K562 (cell line): ENCODE measurements around the gene CNIH3.

Experiments
- CEBPB ChIP-seq: fragments of 450-650 bp; IDR thresholded peaks from 2 replicates; pipeline ENCODE4 v1.6.1; 2016; ENCODE audit warnings: missing genetic modification characterization, missing compliant biosample characterization
- CEBPG ChIP-seq, 3 experiments: fragments of 200-800 bp in 1 of 3; sonication (Bioruptor generic) in 1 of 3; sonication (generic) in 1 of 3; formaldehyde crosslinking in 1 of 3; IDR thresholded peaks in 2 of 3; conservative IDR thresholded peaks in 1 of 3; 2 replicates each; pipeline versions ENCODE4 v1.6.1 to v1.8.0; 2016 to 2022; ENCODE audit warnings: missing compliant biosample characterization in 2 of 3, missing genetic modification characterization in 2 of 3, mild to moderate bottlenecking in 1 of 3, missing genetic modification reagents in 1 of 3
- CTCF ChIP-seq, 3 experiments: IDR thresholded peaks in 2 of 3; conservative IDR thresholded peaks in 1 of 3; 2 replicates each; pipeline ENCODE4 v1.5.1; 2011 to 2012; ENCODE audit warnings: low read length in 3 of 3, mild to moderate bottlenecking in 3 of 3, control low read depth in 2 of 3, improper control_type of control experiment in 1 of 3, inconsistent platforms in 1 of 3, low read depth in 1 of 3, mixed read lengths in 1 of 3, moderate library complexity in 1 of 3; ENCODE audit not compliant: insufficient read depth in 2 of 3
- JUN ChIP-seq, 2 experiments: sonication (generic) in 1 of 2; formaldehyde crosslinking in 1 of 2; IDR thresholded peaks; 2 replicates each; pipeline versions ENCODE4 v1.6.1 to v1.8.0; 2012 to 2022; ENCODE audit warnings: borderline replicate concordance in 2 of 2, mild to moderate bottlenecking in 2 of 2, improper control_type of control experiment in 1 of 2, low read depth in 1 of 2, low read length in 1 of 2, missing genetic modification reagents in 1 of 2
- NR2C2 ChIP-seq, 2 experiments: fragments of 200-800 bp in 1 of 2; sonication (Bioruptor generic) in 1 of 2; sonication (generic) in 1 of 2; formaldehyde crosslinking in 1 of 2; IDR thresholded peaks; 2 replicates each; pipeline versions ENCODE4 v1.6.1 to v1.8.0; 2016 to 2022; ENCODE audit warnings: mild to moderate bottlenecking in 1 of 2, missing compliant biosample characterization in 1 of 2, missing genetic modification characterization in 1 of 2, missing genetic modification reagents in 1 of 2
- POLR2A ChIP-seq: fragments of 450-650 bp; conservative IDR thresholded peaks from 2 replicates; pipeline ENCODE4 v1.6.1; 2016
- POLR2AphosphoS5 ChIP-seq: IDR thresholded peaks from 2 replicates; pipeline ENCODE4 v1.6.1; 2011; ENCODE audit warnings: mild to moderate bottlenecking, low read depth, low read length, moderate library complexity; ENCODE audit not compliant: control insufficient read depth, insufficient read depth
- RAD21 ChIP-seq, 2 experiments: fragments of 250-450 bp in 1 of 2; fragments of 450-650 bp in 1 of 2; sonication (Bioruptor Pico) in 1 of 2; formaldehyde crosslinking in 1 of 2; IDR thresholded peaks in 1 of 2; conservative IDR thresholded peaks in 1 of 2; 2 replicates each; pipeline versions ENCODE4 v1.4.0 to v1.8.0; 2020 to 2022; ENCODE audit warnings: mild to moderate bottlenecking in 2 of 2, moderate library complexity in 1 of 2
- TEAD4 ChIP-seq, 2 experiments: sonication (generic) in 1 of 2; formaldehyde crosslinking in 1 of 2; IDR thresholded peaks; 2 replicates each; pipeline versions ENCODE4 v1.6.1 to v1.8.0; 2012 to 2022; ENCODE audit warnings: borderline replicate concordance in 1 of 2, inconsistent platforms in 1 of 2, low read length in 1 of 2, mild to moderate bottlenecking in 1 of 2, missing genetic modification reagents in 1 of 2
- TGIF2 ChIP-seq: sonication (generic); formaldehyde crosslinking; IDR thresholded peaks from 2 replicates; pipeline ENCODE4 v1.8.1; 2022; ENCODE audit warnings: mild to moderate bottlenecking, missing genetic modification reagents, moderate library complexity
- XRCC4 ChIP-seq: IDR thresholded peaks from one replicate; pipeline ENCODE4 v1.6.1; 2011; ENCODE audit not compliant: insufficient read depth, insufficient read length; ENCODE audit errors: extremely low read depth
- XRCC5 ChIP-seq: fragments of 200-400 bp; formaldehyde crosslinking; IDR thresholded peaks from 2 replicates; pipeline ENCODE4 v1.6.1; 2017; ENCODE audit warnings: low read depth, mild to moderate bottlenecking, low read length
- YY1 ChIP-seq, 3 experiments: IDR thresholded peaks; 2 replicates each; pipeline ENCODE4 v1.6.1; 2011; ENCODE audit warnings: low read length in 2 of 3, mild to moderate bottlenecking in 2 of 3, moderate library complexity in 2 of 3, borderline replicate concordance in 1 of 3, control low read depth in 1 of 3, low read depth in 1 of 3; ENCODE audit not compliant: insufficient read depth in 3 of 3, insufficient replicate concordance in 2 of 3, control insufficient read depth in 1 of 3, insufficient read length in 1 of 3; ENCODE audit errors: extremely low read depth in 1 of 3
- ZNF518B ChIP-seq: fragments of 250-450 bp; sonication (Bioruptor Pico); IDR thresholded peaks from 2 replicates; pipeline ENCODE4 v1.5.0; 2021; ENCODE audit warnings: mild to moderate bottlenecking, moderate library complexity

- TF ChIP-seq CTCF (IDR thresholded peaks at IDR 0.05 in 2 of 3, conservative IDR thresholded peaks at IDR 0.05 in 1 of 3; ENCODE audit: insufficient read depth in 2 of 3, low read depth in 1 of 3, low read length in 3 of 3) (no peak), XRCC4 (no peak), YY1 (IDR thresholded peaks at IDR 0.05; ENCODE audit: borderline replicate concordance in 1 of 3, control insufficient read depth in 1 of 3, extremely low read depth in 1 of 3, insufficient read depth in 3 of 3, insufficient read length in 1 of 3, insufficient replicate concordance in 2 of 3, low read depth in 1 of 3, low read length in 2 of 3) (no peak), POLR2A (no peak), TGIF2 (no peak), POLR2AphosphoS5 (no peak), TEAD4 (IDR thresholded peaks at IDR 0.05; ENCODE audit: low read length) (no peak), TEAD4 (CRISPR knock-in tag; IDR thresholded peaks at IDR 0.05; ENCODE audit: borderline replicate concordance) (no peak), JUN (IDR thresholded peaks at IDR 0.05; ENCODE audit: borderline replicate concordance, low read depth, low read length) (no peak), JUN (CRISPR knock-in tag; IDR thresholded peaks at IDR 0.05; ENCODE audit: borderline replicate concordance) (no peak), CEBPB (tag) (no peak), NR2C2 (CRISPR knock-in tag; IDR thresholded peaks at IDR 0.05) (no peak), NR2C2 (tag; IDR thresholded peaks at IDR 0.05) (no peak), XRCC5 (no peak), ZNF518B (CRISPR knock-in tag) (no peak), CEBPG (CRISPR knock-in tag; IDR thresholded peaks at IDR 0.05) (no peak), CEBPG (tag; conservative IDR thresholded peaks at IDR 0.05 in 1 of 2, IDR thresholded peaks at IDR 0.05 in 1 of 2) (no peak), RAD21 (CRISPR knock-in tag; conservative IDR thresholded peaks at IDR 0.05 in 1 of 2, IDR thresholded peaks at IDR 0.05 in 1 of 2) (no peak)
These were observed 123.3 kb downstream of the CNIH3 start for GRCh38 chr1:224739303-224739996.
